ENCODE results near the gene DIAPH2.
"Not testable (repeated sequence)": the region's sequence is repeated elsewhere in the genome, so short reads cannot be mapped to it uniquely, and the experiment has no call there.

The DIAPH2 gene

DNA sequence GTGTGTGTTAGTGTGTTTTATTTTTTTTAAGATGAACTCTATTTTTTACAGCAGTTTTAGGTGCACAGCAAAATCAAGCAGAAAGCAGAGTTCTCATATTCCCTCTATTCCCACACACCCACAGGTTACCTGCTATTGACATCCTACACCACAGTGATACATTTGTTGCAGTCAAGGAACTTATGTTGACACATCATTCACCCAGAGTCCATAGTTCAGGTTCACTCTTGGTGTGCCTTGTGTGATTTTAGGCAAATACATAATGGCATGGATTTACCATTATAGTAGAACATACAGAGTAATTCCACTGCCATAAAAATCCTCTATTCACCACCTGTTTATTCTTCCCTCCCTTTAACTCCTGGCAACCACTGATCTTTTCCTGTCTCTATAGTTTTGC is 28.7 kb downstream of the DIAPH2 start:
- H3K4me3 ChIP-seq (replicated peaks; ENCODE audit: low read depth, low read length): no peak overlapping the region
- TF ChIP-seq CTCF (IDR thresholded peaks at IDR 0.05; ENCODE audit: low read depth, low read length, missing control alignments): no peak
- DNase-seq (ENCODE audit: extremely low read depth, low read depth): no peak

DNA sequence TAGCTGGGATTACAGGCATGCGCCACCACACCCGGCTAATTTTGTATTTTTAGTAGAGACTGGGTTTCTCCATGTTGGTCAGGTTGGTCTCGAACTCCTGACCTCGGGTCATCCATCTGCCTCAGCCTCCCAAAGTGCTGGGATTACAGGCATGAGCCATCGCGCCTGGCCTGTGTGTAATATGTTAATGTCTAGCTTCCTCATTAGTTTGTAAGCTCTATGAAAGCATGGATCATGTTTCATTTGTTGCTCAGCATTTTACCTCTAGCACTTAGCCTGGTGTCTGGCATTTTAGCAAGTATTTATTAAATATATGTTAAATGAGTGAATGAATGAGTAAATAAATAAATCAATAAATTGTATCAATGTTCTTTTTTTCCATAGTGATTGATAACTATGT is 29.8 kb downstream of the DIAPH2 start:
- not testable (repeated sequence) for DNase-seq (ENCODE audit: extremely low read depth, low read depth); H3K4me3 ChIP-seq (replicated peaks; ENCODE audit: low read depth, low read length)

- no peak overlapping the region for H3K4me3 ChIP-seq (replicated peaks; ENCODE audit: low read depth, low read length)
- DNase-seq (ENCODE audit: extremely low read depth, low read depth): no peak
- TF ChIP-seq CTCF (IDR thresholded peaks at IDR 0.05; ENCODE audit: low read depth, low read length, missing control alignments): no peak
Measured at GRCh38 chrX:96715481-96715880, 30.8 kb downstream of the DIAPH2 start.

- DNase-seq (ENCODE audit: extremely low read depth, low read depth): no peak
- H3K4me3 ChIP-seq (replicated peaks; ENCODE audit: low read depth, low read length): no peak overlapping the region
- TF ChIP-seq CTCF (IDR thresholded peaks at IDR 0.05; ENCODE audit: low read depth, low read length, missing control alignments): no peak
Measured at GRCh38 chrX:96719161-96719875, 34.7 kb downstream of the DIAPH2 start.

DNA sequence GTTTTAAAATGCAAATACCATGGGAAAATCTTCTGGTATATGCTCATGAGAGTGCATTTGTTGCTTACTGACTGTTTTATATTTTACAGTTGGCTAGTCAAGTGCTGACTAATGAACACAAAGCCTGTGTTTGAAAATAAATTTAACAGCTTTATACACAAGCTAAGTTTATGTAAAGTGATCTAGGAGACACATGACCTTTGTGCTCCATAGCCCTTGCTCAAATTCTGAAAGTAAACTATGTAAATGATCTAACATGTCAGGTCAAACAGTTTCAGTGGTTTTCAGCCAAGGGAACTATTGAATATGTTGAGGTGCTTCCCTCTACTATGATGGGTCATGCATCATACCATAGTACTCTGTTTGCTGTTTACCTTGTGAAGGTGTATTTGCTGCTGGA is 36.7 kb downstream of the DIAPH2 start:
- H3K4me3 ChIP-seq (replicated peaks; ENCODE audit: low read depth, low read length): no peak overlapping the region
- no peak for DNase-seq (ENCODE audit: extremely low read depth, low read depth)
- no peak for TF ChIP-seq CTCF (IDR thresholded peaks at IDR 0.05; ENCODE audit: low read depth, low read length, missing control alignments)

DNA sequence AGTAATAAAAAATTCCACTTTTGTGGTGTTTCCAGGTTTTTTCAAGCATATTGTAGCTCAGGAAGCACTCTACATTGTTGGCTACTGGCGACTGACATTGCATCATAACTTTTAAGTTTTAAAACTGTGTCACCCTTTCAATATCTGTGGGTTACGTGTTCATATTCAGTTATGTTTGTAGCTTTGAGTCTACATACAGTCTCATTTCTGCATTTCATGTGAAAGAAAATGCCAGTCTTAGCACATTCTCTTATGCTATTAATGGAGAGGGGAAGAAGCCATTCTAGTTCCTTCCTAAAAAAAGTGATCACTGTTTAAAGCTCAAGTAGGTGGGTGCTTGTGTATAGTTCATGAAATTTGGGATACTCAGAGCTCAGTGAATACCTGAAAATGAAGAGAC is 38.1 kb downstream of the DIAPH2 start:
- H3K4me3 ChIP-seq (replicated peaks; ENCODE audit: low read depth, low read length): no peak overlapping the region
- TF ChIP-seq CTCF (IDR thresholded peaks at IDR 0.05; ENCODE audit: low read depth, low read length, missing control alignments): no peak
- no peak for DNase-seq (ENCODE audit: extremely low read depth, low read depth)

DNA sequence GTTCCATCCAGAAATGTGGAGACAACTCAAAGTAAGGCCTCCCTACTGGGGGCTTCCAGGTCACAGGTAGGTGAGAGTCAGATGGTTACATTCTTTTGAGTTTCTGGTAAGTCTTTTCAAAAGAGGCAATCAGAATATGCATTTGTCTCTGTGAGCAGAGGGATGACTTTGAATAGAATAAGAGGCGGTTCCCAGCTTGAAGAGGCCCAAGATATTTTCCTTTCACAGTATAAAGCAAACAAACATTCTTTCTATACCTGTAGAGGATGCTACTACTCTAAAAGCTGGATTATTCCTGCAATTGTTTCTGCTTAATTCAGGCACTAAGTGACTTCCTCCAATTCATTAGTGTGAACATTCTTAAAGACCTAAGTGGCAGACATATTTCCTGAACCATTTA is 44.4 kb downstream of the DIAPH2 start:
- no peak for TF ChIP-seq CTCF (IDR thresholded peaks at IDR 0.05; ENCODE audit: low read depth, low read length, missing control alignments)

More for the DNA sequence above, 44.4 kb downstream of the DIAPH2 start:
- H3K4me3 ChIP-seq (replicated peaks; ENCODE audit: low read depth, low read length): no peak overlapping the region
- DNase-seq (ENCODE audit: extremely low read depth, low read depth): no peak

Data from HFF-Myc (cell line).